SK-N-SH (cell line): ENCODE results near the gene LRRC25. TPM values are rescaled to one million over a fixed set of nuclear protein-coding genes. Genes with fewer than 3 reads are reported as not detected.

Experiments
- CTCF ChIA-PET: fragments of 300-600, 350-600 bp; formaldehyde crosslinking; extraction: SDS; loops from one replicate; lab custom pipeline; 2021; lab: Yijun Ruan, JAX
- POLR2A ChIA-PET: fragments of 350-600 bp; sonication (Branson Sonifier 250); formaldehyde crosslinking; extraction: SDS; loops from one replicate; lab custom pipeline; 2020; ENCODE audit warnings: antibody characterized with exemption, inconsistent platforms; lab: Yijun Ruan, JAX
- DNase-seq: peaks from one replicate; pipeline ENCODE4 v3.0.0; 2012
- H2AFZ ChIP-seq: fragments of 200-600 bp; sonication (generic); 2 replicates; pipeline ENCODE4 v1.8.1; 2016; ENCODE audit warnings: antibody characterized with exemption, mild to moderate bottlenecking, low read depth
- H3F3A ChIP-seq: fragments of 200-600 bp; sonication (generic); replicated peaks from 2 replicates; pipeline ENCODE3; 2016; ENCODE audit warnings: antibody characterized with exemption, mild to moderate bottlenecking; ENCODE audit not compliant: insufficient read depth
- H3K27ac ChIP-seq, 2 experiments: fragments of 200-500 bp in 1 of 2; fragments of 200-600 bp in 1 of 2; sonication (Bioruptor generic) in 1 of 2; sonication (generic), shearing (Covaris generic) in 1 of 2; 2 replicates each; pipeline versions ENCODE4 v1.5.1 to v1.6.1; 2014 to 2016; ENCODE audit warnings: low read depth in 2 of 2, inconsistent platforms in 1 of 2, low read length in 1 of 2, mild to moderate bottlenecking in 1 of 2, mixed read lengths in 1 of 2
- H3K27me3 ChIP-seq: fragments of 200-600 bp; sonication (generic), shearing (Covaris generic); 2 replicates; pipeline ENCODE4 v1.6.1; 2016; ENCODE audit warnings: mixed run types; ENCODE audit not compliant: insufficient read depth
- H3K36me3 ChIP-seq, 2 experiments: fragments of 200-500 bp in 1 of 2; fragments of 200-600 bp in 1 of 2; sonication (Bioruptor generic) in 1 of 2; sonication (generic) in 1 of 2; replicated peaks in 1 of 2; 2 replicates each; pipeline versions ENCODE3 to v1.5.1; 2014 to 2016; ENCODE audit warnings: low read length in 1 of 2, mild to moderate bottlenecking in 1 of 2; ENCODE audit not compliant: insufficient read depth in 2 of 2, control insufficient read depth in 1 of 2
- H3K4me1 ChIP-seq, 2 experiments: fragments of 200-500 bp in 1 of 2; fragments of 200-600 bp in 1 of 2; sonication (Bioruptor generic) in 1 of 2; sonication (generic), shearing (Covaris generic) in 1 of 2; 2 replicates each; pipeline versions ENCODE4 v1.5.1 to v1.6.1; 2014 to 2016; ENCODE audit warnings: low read depth in 1 of 2, low read length in 1 of 2, mixed run types in 1 of 2; ENCODE audit not compliant: insufficient read depth in 2 of 2, control insufficient read depth in 1 of 2
- H3K4me2 ChIP-seq: fragments of 200-600 bp; sonication (generic), shearing (Covaris generic); 2 replicates; pipeline ENCODE4 v1.6.1; 2017; ENCODE audit warnings: mixed run types
- H3K4me3 ChIP-seq, 2 experiments: fragments of 200-500 bp in 1 of 2; fragments of 200-600 bp in 1 of 2; sonication (Bioruptor generic) in 1 of 2; sonication (generic), shearing (Covaris generic) in 1 of 2; 2 replicates each; pipeline versions ENCODE4 v1.5.1 to v1.8.1; 2014 to 2016; ENCODE audit warnings: low read depth in 2 of 2, inconsistent platforms in 1 of 2, low read length in 1 of 2, mild to moderate bottlenecking in 1 of 2, mixed read lengths in 1 of 2, moderate library complexity in 1 of 2
- H3K79me2 ChIP-seq: fragments of 200-600 bp; sonication (generic); 2 replicates; pipeline ENCODE4 v1.8.1; 2017; ENCODE audit warnings: mild to moderate bottlenecking; ENCODE audit not compliant: insufficient read depth
- H3K9ac ChIP-seq: fragments of 200-600 bp; sonication (generic); 2 replicates; pipeline ENCODE4 v1.6.1; 2017; ENCODE audit warnings: mixed run types
- H3K9me2 ChIP-seq: fragments of 200-600 bp; sonication (generic); 2 replicates; pipeline ENCODE4 v1.6.1; 2017; ENCODE audit warnings: mixed run types
- H3K9me3 ChIP-seq: fragments of 200-600 bp; sonication (generic); 2 replicates; pipeline ENCODE4 v1.6.1; 2017; ENCODE audit warnings: mixed run types, mild to moderate bottlenecking, moderate library complexity
- H4K20me1 ChIP-seq: fragments of 200-600 bp; sonication (generic); 2 replicates; pipeline ENCODE4 v1.6.1; 2017; ENCODE audit warnings: mild to moderate bottlenecking, mixed run types; ENCODE audit not compliant: insufficient read depth
- EP300 ChIP-seq, 2 experiments: IDR thresholded peaks; 2 replicates each; pipeline versions ENCODE4 v1.4.0 to v1.6.1; 2012; ENCODE audit warnings: borderline replicate concordance in 1 of 2, low read depth in 1 of 2, low read length in 1 of 2
- FOSL2 ChIP-seq: IDR thresholded peaks from 2 replicates; pipeline ENCODE4 v1.4.0; 2012; ENCODE audit warnings: low read depth, mild to moderate bottlenecking, moderate library complexity, borderline replicate concordance
- FOXJ3 ChIP-seq: sonication (generic); formaldehyde crosslinking; IDR thresholded peaks from 2 replicates; pipeline ENCODE4 v1.5.1; 2020; ENCODE audit warnings: mild to moderate bottlenecking, missing genetic modification reagents
- JUND ChIP-seq: IDR thresholded peaks from 2 replicates; pipeline ENCODE4 v1.4.0; 2012
- MEF2A ChIP-seq: IDR thresholded peaks from 2 replicates; pipeline ENCODE4 v1.4.0; 2012; ENCODE audit warnings: low read depth, borderline replicate concordance
- MXI1 ChIP-seq: IDR thresholded peaks from 2 replicates; pipeline ENCODE4 v1.6.1; 2012; ENCODE audit warnings: mild to moderate bottlenecking, low read depth, low read length, improper control_type of control experiment
- NRF1 ChIP-seq: IDR thresholded peaks from 2 replicates; pipeline ENCODE4 v1.6.1; 2012; ENCODE audit warnings: low read depth, mild to moderate bottlenecking, low read length
- POLR2AphosphoS5 ChIP-seq: IDR thresholded peaks from 2 replicates; pipeline ENCODE4 v1.6.1; 2012; ENCODE audit warnings: low read depth, low read length
- SMC3 ChIP-seq: IDR thresholded peaks from 2 replicates; pipeline ENCODE4 v1.6.1; 2012; ENCODE audit warnings: low read depth, low read length, improper control_type of control experiment
- TAF1 ChIP-seq: IDR thresholded peaks from 2 replicates; pipeline ENCODE4 v1.6.1; 2012; ENCODE audit warnings: low read depth, mild to moderate bottlenecking, low read length, moderate library complexity, borderline replicate concordance
- TEAD4 ChIP-seq: IDR thresholded peaks from 2 replicates; pipeline ENCODE4 v1.4.0; 2012; ENCODE audit warnings: mild to moderate bottlenecking, borderline replicate concordance; ENCODE audit not compliant: insufficient read depth
- YY1 ChIP-seq: IDR thresholded peaks from 2 replicates; pipeline ENCODE4 v1.4.0; 2012; ENCODE audit warnings: low read depth, mild to moderate bottlenecking
- WGBS: methylation state at CpG from one replicate; pipeline ENCODE4 v1.1.6; 2017; ENCODE audit warnings: low lambda C conversion rate; 5-methylcytosine and 5-hydroxymethylcytosine counted together
- polyA plus RNA-seq, 3 experiments: library from polyadenylated mRNA; depleted of rRNA; stranded (reverse); fragments of >200 nt; gene quantifications; 2 replicates each; pipeline ENCODE4 v1.2.3, GENCODE V29; 2012
- TF ChIP-seq, protein P1 (sequence below): IDR thresholded peaks from 2 replicates; pipeline ENCODE4 v1.4.0; 2012; ENCODE audit warnings: low read depth
- TF ChIP-seq, protein P2 (sequence below): fragments of 200-600 bp; sonication (generic); IDR thresholded peaks from 2 replicates; pipeline ENCODE4 v1.6.1; 2017; ENCODE audit warnings: antibody characterized with exemption, mild to moderate bottlenecking, moderate library complexity
- TF ChIP-seq, protein P3 (sequence below): IDR thresholded peaks from 2 replicates; pipeline ENCODE4; 2012
- TF ChIP-seq, protein P4 (sequence below): IDR thresholded peaks from 2 replicates; pipeline ENCODE4 v1.6.1; 2012; ENCODE audit warnings: mild to moderate bottlenecking, low read depth, low read length, moderate library complexity
- TF ChIP-seq, protein P5 (sequence below): IDR thresholded peaks from 2 replicates; pipeline ENCODE4 v1.4.0; 2012; ENCODE audit warnings: low read depth, borderline replicate concordance
- TF ChIP-seq, protein P6 (sequence below): fragments of 150-350 bp; IDR thresholded peaks from 2 replicates; pipeline ENCODE4 v1.6.1; 2017; ENCODE audit warnings: antibody characterized with exemption, low read length, low read depth, borderline replicate concordance
- TF ChIP-seq, protein P7 (sequence below): IDR thresholded peaks from 2 replicates; pipeline ENCODE4 v1.4.0; 2012; ENCODE audit warnings: low read depth, borderline replicate concordance

The LRRC25 gene
- polyA plus RNA-seq, 1 of the 3 experiments (the other 2 are of a cell fraction): not detected

DNA sequence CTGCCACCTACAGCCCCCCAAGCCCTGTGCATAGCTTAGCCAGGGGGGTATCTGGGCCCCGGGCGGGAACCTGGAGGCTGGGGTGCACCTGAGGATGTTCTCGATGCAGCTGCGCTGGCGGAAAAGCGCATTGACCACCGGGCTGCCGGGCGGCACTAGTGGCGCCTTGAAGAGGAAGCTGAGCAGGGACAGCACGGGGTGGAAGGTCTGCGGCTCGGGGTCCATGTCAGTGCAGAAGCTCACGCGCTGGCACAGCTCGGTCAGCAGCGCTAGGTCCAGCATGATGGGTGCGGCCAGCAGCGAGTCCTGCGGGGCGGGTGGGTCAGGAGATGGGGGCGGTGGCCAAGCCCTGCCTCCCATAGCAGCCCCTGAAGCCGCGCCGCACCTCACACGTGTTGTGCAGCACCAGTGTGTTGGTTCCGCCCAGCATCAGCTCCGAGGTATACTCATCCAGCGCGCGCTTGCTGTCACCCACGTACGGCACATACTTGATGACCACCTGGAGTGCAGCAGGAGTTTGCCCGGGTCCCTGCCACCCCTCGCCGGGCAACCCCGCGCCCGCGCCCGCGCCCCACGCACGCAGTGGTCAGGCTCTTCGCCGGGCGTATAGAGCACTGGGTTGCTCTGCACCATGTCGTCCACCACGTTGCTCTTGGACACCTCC is 37.9 kb upstream of the LRRC25 start:
- Histone ChIP-seq H3F3A (peaks cover 15% of the 10 kb centered on the region), H3K27me3 (no peaks in the 10 kb centered on the region), H4K20me1 (no peaks in the 10 kb centered on the region), H3K36me3 (peaks cover 0 to 10% of the 10 kb centered on the region in 2 experiments), H3K79me2 (no peaks in the 10 kb centered on the region), H3K4me2 (no peak overlapping the region), H3K27ac (no peak overlapping the region), H2AFZ (no peak overlapping the region), H3K9ac (no peak overlapping the region), H3K4me3 (no peak overlapping the region), H3K9me3 (no peaks in the 10 kb centered on the region), H3K9me2 (no peaks in the 10 kb centered on the region), H3K4me1 (peaks cover 0 to 36% of the 10 kb centered on the region in 2 experiments; a peak in 2 of 4 replicates)
- WGBS: 99% methylated on average over 19 of the region's 49 CpGs
- DNase-seq: no peak
- ChIA-PET CTCF (interaction anchor here (0.8 to 2.7 kb wide), 6 partner anchors 15 to 85 kb away, joined by 3 to 9 read pairs (median 4); partner anchors contain the start of gene SSBP4), POLR2A (interaction anchor here (0.9 kb wide), 1 partner anchor 47 kb away, joined by 3 read pairs; no protein-coding TSS in a partner anchor)
- TF ChIP-seq, protein P1, sequence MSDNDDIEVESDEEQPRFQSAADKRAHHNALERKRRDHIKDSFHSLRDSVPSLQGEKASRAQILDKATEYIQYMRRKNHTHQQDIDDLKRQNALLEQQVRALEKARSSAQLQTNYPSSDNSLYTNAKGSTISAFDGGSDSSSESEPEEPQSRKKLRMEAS: no peak
- TF ChIP-seq POLR2AphosphoS5: no peak
- TF ChIP-seq, protein P2, sequence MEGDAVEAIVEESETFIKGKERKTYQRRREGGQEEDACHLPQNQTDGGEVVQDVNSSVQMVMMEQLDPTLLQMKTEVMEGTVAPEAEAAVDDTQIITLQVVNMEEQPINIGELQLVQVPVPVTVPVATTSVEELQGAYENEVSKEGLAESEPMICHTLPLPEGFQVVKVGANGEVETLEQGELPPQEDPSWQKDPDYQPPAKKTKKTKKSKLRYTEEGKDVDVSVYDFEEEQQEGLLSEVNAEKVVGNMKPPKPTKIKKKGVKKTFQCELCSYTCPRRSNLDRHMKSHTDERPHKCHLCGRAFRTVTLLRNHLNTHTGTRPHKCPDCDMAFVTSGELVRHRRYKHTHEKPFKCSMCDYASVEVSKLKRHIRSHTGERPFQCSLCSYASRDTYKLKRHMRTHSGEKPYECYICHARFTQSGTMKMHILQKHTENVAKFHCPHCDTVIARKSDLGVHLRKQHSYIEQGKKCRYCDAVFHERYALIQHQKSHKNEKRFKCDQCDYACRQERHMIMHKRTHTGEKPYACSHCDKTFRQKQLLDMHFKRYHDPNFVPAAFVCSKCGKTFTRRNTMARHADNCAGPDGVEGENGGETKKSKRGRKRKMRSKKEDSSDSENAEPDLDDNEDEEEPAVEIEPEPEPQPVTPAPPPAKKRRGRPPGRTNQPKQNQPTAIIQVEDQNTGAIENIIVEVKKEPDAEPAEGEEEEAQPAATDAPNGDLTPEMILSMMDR: no peak
- TF ChIP-seq MXI1: no peak
- TF ChIP-seq SMC3: no peak
- TF ChIP-seq, protein P3, sequence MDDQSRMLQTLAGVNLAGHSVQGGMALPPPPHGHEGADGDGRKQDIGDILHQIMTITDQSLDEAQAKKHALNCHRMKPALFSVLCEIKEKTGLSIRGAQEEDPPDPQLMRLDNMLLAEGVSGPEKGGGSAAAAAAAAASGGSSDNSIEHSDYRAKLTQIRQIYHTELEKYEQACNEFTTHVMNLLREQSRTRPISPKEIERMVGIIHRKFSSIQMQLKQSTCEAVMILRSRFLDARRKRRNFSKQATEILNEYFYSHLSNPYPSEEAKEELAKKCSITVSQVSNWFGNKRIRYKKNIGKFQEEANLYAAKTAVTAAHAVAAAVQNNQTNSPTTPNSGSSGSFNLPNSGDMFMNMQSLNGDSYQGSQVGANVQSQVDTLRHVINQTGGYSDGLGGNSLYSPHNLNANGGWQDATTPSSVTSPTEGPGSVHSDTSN: no peak
- TF ChIP-seq NRF1: no peak
- TF ChIP-seq, protein P4, sequence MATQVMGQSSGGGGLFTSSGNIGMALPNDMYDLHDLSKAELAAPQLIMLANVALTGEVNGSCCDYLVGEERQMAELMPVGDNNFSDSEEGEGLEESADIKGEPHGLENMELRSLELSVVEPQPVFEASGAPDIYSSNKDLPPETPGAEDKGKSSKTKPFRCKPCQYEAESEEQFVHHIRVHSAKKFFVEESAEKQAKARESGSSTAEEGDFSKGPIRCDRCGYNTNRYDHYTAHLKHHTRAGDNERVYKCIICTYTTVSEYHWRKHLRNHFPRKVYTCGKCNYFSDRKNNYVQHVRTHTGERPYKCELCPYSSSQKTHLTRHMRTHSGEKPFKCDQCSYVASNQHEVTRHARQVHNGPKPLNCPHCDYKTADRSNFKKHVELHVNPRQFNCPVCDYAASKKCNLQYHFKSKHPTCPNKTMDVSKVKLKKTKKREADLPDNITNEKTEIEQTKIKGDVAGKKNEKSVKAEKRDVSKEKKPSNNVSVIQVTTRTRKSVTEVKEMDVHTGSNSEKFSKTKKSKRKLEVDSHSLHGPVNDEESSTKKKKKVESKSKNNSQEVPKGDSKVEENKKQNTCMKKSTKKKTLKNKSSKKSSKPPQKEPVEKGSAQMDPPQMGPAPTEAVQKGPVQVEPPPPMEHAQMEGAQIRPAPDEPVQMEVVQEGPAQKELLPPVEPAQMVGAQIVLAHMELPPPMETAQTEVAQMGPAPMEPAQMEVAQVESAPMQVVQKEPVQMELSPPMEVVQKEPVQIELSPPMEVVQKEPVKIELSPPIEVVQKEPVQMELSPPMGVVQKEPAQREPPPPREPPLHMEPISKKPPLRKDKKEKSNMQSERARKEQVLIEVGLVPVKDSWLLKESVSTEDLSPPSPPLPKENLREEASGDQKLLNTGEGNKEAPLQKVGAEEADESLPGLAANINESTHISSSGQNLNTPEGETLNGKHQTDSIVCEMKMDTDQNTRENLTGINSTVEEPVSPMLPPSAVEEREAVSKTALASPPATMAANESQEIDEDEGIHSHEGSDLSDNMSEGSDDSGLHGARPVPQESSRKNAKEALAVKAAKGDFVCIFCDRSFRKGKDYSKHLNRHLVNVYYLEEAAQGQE: no peak
- TF ChIP-seq JUND: no peak
- no peak for TF ChIP-seq YY1
- TF ChIP-seq TAF1: no peak
- TF ChIP-seq, protein P5, sequence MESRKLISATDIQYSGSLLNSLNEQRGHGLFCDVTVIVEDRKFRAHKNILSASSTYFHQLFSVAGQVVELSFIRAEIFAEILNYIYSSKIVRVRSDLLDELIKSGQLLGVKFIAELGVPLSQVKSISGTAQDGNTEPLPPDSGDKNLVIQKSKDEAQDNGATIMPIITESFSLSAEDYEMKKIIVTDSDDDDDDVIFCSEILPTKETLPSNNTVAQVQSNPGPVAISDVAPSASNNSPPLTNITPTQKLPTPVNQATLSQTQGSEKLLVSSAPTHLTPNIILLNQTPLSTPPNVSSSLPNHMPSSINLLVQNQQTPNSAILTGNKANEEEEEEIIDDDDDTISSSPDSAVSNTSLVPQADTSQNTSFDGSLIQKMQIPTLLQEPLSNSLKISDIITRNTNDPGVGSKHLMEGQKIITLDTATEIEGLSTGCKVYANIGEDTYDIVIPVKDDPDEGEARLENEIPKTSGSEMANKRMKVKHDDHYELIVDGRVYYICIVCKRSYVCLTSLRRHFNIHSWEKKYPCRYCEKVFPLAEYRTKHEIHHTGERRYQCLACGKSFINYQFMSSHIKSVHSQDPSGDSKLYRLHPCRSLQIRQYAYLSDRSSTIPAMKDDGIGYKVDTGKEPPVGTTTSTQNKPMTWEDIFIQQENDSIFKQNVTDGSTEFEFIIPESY: no peak
- TF ChIP-seq EP300 (IDR thresholded peaks at IDR 0.05; ENCODE audit: borderline replicate concordance in 1 of 2, low read depth in 1 of 2, low read length in 1 of 2): no peak
- no peak for TF ChIP-seq FOSL2
- no peak for TF ChIP-seq FOXJ3 (CRISPR knock-in tag)
- TF ChIP-seq TEAD4: no peak
- TF ChIP-seq MEF2A: no peak
- TF ChIP-seq, protein P6, sequence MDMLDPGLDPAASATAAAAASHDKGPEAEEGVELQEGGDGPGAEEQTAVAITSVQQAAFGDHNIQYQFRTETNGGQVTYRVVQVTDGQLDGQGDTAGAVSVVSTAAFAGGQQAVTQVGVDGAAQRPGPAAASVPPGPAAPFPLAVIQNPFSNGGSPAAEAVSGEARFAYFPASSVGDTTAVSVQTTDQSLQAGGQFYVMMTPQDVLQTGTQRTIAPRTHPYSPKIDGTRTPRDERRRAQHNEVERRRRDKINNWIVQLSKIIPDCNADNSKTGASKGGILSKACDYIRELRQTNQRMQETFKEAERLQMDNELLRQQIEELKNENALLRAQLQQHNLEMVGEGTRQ: no peak
- TF ChIP-seq, protein P7, sequence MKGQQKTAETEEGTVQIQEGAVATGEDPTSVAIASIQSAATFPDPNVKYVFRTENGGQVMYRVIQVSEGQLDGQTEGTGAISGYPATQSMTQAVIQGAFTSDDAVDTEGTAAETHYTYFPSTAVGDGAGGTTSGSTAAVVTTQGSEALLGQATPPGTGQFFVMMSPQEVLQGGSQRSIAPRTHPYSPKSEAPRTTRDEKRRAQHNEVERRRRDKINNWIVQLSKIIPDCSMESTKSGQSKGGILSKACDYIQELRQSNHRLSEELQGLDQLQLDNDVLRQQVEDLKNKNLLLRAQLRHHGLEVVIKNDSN: no peak
